ENCODE results near the gene ANKFN1.

ANKFN1 gene

DNA sequence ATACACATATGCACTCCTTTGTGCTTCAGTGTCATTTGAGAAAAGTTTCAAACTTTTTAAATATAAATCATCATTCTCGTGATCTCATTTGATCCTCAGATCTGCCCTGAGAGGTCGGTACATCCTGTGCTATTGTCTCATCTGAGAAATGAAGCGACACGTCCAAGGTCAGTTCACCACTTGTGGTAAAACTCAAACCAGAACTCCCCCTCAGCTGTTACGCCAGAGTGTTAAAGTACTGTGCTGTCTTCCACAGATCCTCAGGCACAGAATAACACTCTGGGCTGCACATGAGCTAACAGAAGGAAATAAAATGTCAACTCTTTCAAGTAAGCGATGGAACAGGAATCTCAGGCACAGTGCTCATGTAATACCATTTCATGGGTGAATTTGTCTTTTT lies 31.4 kb downstream of the ANKFN1 start:
- no peak overlapping the region for H3K27ac ChIP-seq
- TF ChIP-seq, protein P1, sequence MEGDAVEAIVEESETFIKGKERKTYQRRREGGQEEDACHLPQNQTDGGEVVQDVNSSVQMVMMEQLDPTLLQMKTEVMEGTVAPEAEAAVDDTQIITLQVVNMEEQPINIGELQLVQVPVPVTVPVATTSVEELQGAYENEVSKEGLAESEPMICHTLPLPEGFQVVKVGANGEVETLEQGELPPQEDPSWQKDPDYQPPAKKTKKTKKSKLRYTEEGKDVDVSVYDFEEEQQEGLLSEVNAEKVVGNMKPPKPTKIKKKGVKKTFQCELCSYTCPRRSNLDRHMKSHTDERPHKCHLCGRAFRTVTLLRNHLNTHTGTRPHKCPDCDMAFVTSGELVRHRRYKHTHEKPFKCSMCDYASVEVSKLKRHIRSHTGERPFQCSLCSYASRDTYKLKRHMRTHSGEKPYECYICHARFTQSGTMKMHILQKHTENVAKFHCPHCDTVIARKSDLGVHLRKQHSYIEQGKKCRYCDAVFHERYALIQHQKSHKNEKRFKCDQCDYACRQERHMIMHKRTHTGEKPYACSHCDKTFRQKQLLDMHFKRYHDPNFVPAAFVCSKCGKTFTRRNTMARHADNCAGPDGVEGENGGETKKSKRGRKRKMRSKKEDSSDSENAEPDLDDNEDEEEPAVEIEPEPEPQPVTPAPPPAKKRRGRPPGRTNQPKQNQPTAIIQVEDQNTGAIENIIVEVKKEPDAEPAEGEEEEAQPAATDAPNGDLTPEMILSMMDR (IDR thresholded peaks at IDR 0.05), result no peak
- TF ChIP-seq ZFX (IDR thresholded peaks at IDR 0.05; ENCODE audit: borderline replicate concordance), result no peak

DNA sequence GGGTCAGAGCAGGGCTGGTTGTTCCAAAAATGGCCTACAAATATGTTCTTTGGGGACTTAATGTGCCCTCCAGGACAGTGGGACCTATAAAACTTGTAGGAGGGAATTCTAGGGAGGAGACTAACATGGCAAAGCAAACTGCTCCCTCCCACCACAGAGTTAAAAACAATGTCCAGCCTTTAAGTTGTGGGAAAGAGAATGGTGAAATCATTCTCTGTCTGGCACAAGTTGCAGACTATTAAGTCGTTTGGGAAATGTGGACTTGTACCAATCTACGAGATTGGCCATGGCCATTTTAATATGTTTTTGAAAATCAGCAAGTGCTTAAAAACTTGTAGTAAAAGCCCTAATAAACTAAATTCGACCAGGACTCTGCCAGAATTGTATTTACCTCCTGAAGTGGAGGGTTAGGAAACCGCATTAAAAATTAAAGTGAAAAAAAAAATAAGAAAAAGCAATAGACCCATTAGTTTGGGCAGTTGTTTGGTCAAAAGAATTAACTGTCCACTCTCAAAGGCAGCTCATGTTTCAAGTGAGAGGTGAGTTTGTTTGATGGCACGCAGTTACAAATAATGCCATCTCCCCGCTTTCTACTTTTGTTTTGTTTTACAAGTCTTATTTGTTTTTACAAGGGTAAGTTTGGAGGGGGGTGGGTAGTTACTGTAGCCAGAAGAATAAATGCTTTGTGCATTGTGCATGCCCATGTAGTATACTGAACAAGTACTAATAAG lies 32.4 kb downstream of the ANKFN1 start:
- H3K27ac ChIP-seq, result no peak overlapping the region
- TF ChIP-seq ZFX (IDR thresholded peaks at IDR 0.05; ENCODE audit: borderline replicate concordance), result no peak
- TF ChIP-seq, protein P1 (IDR thresholded peaks at IDR 0.05), result no peak

DNA sequence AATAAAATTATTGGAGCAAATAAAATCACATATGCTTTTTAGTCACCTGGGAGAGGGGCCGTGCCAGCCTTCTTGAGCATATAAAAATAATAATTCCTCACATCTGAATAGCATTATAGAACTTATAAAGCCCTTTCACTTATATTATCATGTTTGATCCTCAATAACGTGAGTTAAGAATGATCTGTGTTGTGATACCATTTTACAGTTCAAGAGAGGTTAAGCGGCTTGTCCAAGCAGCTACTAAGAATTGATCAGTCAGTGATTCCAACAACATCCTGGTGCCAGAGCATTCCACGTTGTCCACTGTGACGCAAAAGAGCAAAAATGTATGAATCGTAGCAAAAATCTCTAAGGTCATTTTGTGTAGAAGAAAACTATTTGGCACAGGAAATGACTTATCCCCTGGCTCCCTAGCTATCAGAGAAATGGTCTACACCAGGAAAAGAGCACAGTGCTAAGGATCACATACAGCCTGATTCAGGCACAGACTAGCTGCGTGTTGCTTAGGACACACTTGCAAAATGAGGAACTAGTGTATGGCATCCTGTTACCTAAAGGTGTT lies 33.0 kb downstream of the ANKFN1 start:
- TF ChIP-seq, protein P1 (IDR thresholded peaks at IDR 0.05), result no peak
- H3K27ac ChIP-seq, result no peak overlapping the region

DNA sequence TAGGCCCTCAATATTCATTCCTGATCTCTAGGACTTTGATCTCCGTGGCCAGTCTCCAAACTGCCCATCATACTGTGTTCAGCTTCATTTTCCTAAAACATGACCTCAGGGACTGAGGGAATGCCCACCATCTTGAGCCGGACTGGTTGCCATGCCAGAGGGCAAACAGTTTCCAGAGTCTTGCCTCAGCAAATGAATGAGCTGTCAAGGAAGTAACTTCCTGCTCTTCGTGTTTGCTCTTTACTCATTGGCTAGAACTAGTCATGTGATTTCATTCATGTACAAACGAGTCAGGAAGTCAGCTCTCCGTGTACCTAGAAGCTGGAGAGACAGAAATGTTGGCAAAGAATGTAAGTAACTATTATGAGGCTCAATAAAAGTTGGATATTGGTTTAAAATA lies 50.2 kb downstream of the ANKFN1 start:
- TF ChIP-seq, protein P1 (IDR thresholded peaks at IDR 0.05), result no peak
- TF ChIP-seq ZFX (IDR thresholded peaks at IDR 0.05; ENCODE audit: borderline replicate concordance), result no peak
- H3K27ac ChIP-seq, result no peak overlapping the region

DNA sequence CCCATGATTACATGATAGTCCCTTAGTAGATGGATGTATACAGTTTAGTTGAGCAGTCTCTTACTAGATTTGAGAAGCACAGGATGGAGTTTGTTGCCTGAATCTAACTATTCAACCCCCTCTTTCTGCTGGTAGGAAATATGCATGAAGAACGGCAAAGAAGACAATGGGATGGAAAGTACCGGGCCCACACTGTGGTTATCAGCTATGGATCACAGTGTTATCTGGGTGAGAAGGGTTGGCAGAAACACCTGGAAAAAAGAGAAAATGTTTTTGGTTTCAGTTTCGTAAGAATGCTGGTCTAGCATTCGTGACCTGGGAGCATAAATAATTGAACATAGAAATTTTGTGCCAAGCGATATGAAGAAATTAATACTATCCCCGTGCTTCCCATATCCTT lies 53.1 kb downstream of the ANKFN1 start:
- TF ChIP-seq, protein P1 (IDR thresholded peaks at IDR 0.05), result no peak
- TF ChIP-seq ZFX (IDR thresholded peaks at IDR 0.05; ENCODE audit: borderline replicate concordance), result no peak
- no peak overlapping the region for H3K27ac ChIP-seq

DNA sequence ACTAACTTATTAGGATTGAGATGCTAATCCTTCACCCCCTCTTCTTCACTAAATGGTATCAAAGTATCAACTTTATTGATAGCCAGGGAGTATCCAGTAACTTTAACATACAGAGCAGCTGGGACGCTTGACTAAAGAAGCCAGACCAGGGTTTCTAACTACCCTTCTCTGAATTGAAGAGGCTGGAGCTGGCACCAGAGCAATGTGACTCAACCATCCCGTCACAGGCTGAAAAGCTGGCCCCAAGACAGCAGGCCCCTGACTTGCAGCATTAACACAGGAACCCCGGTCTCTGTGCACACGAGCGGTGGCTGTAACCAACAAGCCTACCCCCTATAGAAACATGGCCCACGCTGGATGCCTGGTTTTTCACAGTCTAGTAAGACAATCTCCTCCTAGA lies 59.8 kb downstream of the ANKFN1 start:
- H3K27ac ChIP-seq, result no peak overlapping the region
- no peak for TF ChIP-seq ZFX (IDR thresholded peaks at IDR 0.05; ENCODE audit: borderline replicate concordance)
- TF ChIP-seq, protein P1 (IDR thresholded peaks at IDR 0.05), result no peak

DNA sequence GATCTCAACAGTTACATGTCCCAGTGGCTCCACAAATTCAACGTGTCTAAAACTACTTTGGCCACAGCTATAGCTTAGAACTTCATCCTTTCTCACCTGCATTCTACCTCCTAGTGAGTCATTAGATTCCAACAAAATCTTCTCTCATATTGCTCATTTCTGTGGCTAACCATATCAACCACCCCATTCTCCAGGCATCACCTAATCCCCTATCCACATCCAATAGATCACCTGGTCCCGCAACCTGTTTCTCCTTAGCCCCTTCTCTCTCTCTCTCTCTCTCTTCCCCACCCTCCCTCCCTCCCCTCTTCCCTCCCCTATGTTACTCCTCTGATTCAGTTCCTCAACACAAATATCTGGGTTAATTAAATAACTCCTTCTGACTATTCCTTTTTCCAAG lies 64.6 kb downstream of the ANKFN1 start:
- TF ChIP-seq, protein P1 (IDR thresholded peaks at IDR 0.05), result no peak
- H3K27ac ChIP-seq, result no peak overlapping the region

Measured in 22Rv1 (cell line).